ENCODE measurements around the gene GABRA4. TPM values are rescaled to one million over a fixed set of nuclear protein-coding genes. Genes with fewer than 3 reads are reported as not detected.

GABRA4 gene
- total RNA-seq, 2 donors from 2014 or later = 0.08 TPM; not detected in 1

GRCh38 chr4:47031011-47031678 lies 37.8 kb upstream of the GABRA4 start, which contains the start of gene GABRB1:
GABRB1 (plus strand) TSS chr4:47031567.
- peak within 1 kb of the TSS; percentile 46 for H3K4me3 ChIP-seq
- DNase-seq = peak; percentile 74
- intact Hi-C loops (cut with DNase I) = loop anchor here (5.0 to 10.0 kb wide), 2 partner anchors 96 to 184 kb away; no protein-coding TSS in a partner anchor
- no peaks in the 10 kb centered on the region for H3K36me3 ChIP-seq
- peak within 1 kb of the TSS in 1 of 2 donors; percentile 35 for H3K9ac ChIP-seq (ENCODE audit: low read depth in 2 of 2, low read length in 2 of 2)
- TF ChIP-seq CTCF (IDR thresholded peaks at IDR 0.05) = no peak
- no peak within 1 kb of the TSS for H3K27ac ChIP-seq
- no peaks in the 10 kb centered on the region for H3K9me3 ChIP-seq
- H3K4me1 ChIP-seq = peaks cover 3% of the 10 kb centered on the region
- H3K27me3 ChIP-seq = no peaks in the 10 kb centered on the region

GRCh38 chr4:47017494-47017893 lies 24.1 kb upstream of the GABRA4 start:
- Histone ChIP-seq H3K9ac (ENCODE audit: low read depth in 2 of 2, low read length in 2 of 2) (no peak overlapping the region), H3K9me3 (no peaks in the 10 kb centered on the region), H3K4me1 (no peaks in the 10 kb centered on the region), H3K27me3 (no peaks in the 10 kb centered on the region), H3K27ac (no peak overlapping the region), H3K36me3 (no peaks in the 10 kb centered on the region), H3K4me3 (no peak overlapping the region)
- intact Hi-C loops (cut with DNase I) = no loop called here
- no peak for TF ChIP-seq CTCF (IDR thresholded peaks at IDR 0.05)
- no peak for DNase-seq

- DNase-seq = no peak
- Histone ChIP-seq H3K4me3 (no peak overlapping the region), H3K4me1 (no peaks in the 10 kb centered on the region), H3K27ac (no peak overlapping the region), H3K27me3 (no peaks in the 10 kb centered on the region), H3K9me3 (no peaks in the 10 kb centered on the region), H3K36me3 (no peaks in the 10 kb centered on the region), H3K9ac (ENCODE audit: low read depth in 2 of 2, low read length in 2 of 2) (no peak overlapping the region)
- TF ChIP-seq CTCF (IDR thresholded peaks at IDR 0.05) = no peak
- intact Hi-C loops (cut with DNase I) = no loop called here
These were observed 23.7 kb upstream of the GABRA4 start for GRCh38 chr4:47017081-47017480.

- intact Hi-C loops (cut with DNase I) = no loop called here
- TF ChIP-seq CTCF (IDR thresholded peaks at IDR 0.05) = no peak
- peaks cover 3% of the 10 kb centered on the region for H3K4me1 ChIP-seq
- no peak overlapping the region for H3K27ac ChIP-seq
- H3K9ac ChIP-seq (ENCODE audit: low read depth in 2 of 2, low read length in 2 of 2) = no peak overlapping the region
- H3K9me3 ChIP-seq = no peaks in the 10 kb centered on the region
- H3K36me3 ChIP-seq = no peaks in the 10 kb centered on the region
- no peak overlapping the region for H3K4me3 ChIP-seq
- DNase-seq = no peak
- no peaks in the 10 kb centered on the region for H3K27me3 ChIP-seq
These were observed 20.0 kb upstream of the GABRA4 start for GRCh38 chr4:47013373-47013772.

- intact Hi-C loops (cut with DNase I) = no loop called here
- no peak for TF ChIP-seq CTCF (IDR thresholded peaks at IDR 0.05)
- no peaks in the 10 kb centered on the region for H3K9me3 ChIP-seq
- peaks cover 3% of the 10 kb centered on the region for H3K4me1 ChIP-seq
- no peak overlapping the region for H3K27ac ChIP-seq
- DNase-seq = no peak
- no peaks in the 10 kb centered on the region for H3K36me3 ChIP-seq
- H3K9ac ChIP-seq (ENCODE audit: low read depth in 2 of 2, low read length in 2 of 2) = no peak overlapping the region
- no peaks in the 10 kb centered on the region for H3K27me3 ChIP-seq
- H3K4me3 ChIP-seq = no peak overlapping the region
These were observed 19.3 kb upstream of the GABRA4 start for GRCh38 chr4:47012676-47013075.
